Neural progenitor cell (in vitro differentiated cells): Measurements from ENCODE around the gene IDH3B.

Experiments used
- EZH2 ChIP-seq: fragments of 200-600 bp; sonication (generic); IDR thresholded peaks from 2 replicates; pipeline ENCODE4 v1.6.1; 2017; ENCODE audit warnings: antibody characterized with exemption, mild to moderate bottlenecking, moderate library complexity
- TF ChIP-seq, protein P1 (sequence below): fragments of 200-600 bp; sonication (generic); IDR thresholded peaks from 2 replicates; pipeline ENCODE4 v1.5.1; 2017; ENCODE audit warnings: antibody characterized with exemption, mild to moderate bottlenecking

DNA sequence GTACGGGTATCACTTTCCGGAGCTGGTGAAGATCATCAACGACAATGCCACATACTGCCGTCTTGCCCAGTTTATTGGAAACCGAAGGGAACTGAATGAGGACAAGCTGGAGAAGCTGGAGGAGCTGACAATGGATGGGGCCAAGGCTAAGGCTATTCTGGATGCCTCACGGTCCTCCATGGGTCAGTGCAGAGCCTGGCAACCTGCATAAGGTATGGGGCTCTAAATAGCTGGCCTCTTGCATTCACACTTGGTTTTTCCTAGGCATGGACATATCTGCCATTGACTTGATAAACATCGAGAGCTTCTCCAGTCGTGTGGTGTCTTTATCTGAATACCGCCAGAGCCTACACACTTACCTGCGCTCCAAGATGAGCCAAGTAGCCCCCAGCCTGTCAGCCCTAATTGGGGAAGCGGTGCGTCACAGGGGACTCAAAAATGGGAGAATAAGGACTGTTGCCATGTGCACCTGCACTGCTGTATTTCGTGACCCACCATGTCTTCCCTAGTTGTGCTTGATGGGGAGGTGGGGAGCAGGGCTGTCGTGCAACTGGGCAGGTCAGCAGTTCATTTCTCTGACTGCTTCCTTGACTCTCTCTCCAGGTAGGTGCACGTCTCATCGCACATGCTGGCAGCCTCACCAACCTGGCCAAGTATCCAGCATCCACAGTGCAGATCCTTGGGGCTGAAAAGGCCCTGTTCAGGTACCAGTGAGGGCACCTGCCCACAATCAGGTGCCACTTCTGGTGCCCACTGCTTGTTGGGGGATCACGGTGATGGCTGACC, 8.5 kb downstream of the IDH3B start:
- TF ChIP-seq, protein P1, sequence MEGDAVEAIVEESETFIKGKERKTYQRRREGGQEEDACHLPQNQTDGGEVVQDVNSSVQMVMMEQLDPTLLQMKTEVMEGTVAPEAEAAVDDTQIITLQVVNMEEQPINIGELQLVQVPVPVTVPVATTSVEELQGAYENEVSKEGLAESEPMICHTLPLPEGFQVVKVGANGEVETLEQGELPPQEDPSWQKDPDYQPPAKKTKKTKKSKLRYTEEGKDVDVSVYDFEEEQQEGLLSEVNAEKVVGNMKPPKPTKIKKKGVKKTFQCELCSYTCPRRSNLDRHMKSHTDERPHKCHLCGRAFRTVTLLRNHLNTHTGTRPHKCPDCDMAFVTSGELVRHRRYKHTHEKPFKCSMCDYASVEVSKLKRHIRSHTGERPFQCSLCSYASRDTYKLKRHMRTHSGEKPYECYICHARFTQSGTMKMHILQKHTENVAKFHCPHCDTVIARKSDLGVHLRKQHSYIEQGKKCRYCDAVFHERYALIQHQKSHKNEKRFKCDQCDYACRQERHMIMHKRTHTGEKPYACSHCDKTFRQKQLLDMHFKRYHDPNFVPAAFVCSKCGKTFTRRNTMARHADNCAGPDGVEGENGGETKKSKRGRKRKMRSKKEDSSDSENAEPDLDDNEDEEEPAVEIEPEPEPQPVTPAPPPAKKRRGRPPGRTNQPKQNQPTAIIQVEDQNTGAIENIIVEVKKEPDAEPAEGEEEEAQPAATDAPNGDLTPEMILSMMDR, result no peak
- TF ChIP-seq EZH2, result no peak
